K562 (cell line): Measurements from ENCODE around the gene CDK9. TPM values are rescaled to one million over a fixed set of nuclear protein-coding genes. Genes with fewer than 3 reads are reported as not detected.

Experiments
- CCNT2 ChIP-seq: IDR thresholded peaks from 2 replicates; pipeline ENCODE4 v1.6.1; 2011; ENCODE audit warnings: borderline replicate concordance, low read depth, mild to moderate bottlenecking, moderate library complexity, mixed read lengths, low read length; ENCODE audit not compliant: insufficient read length; ENCODE audit errors: extremely low read depth
- CHD2 ChIP-seq: IDR thresholded peaks from 2 replicates; pipeline ENCODE4 v1.6.1; 2011; ENCODE audit warnings: low read depth, low read length
- COPS2 ChIP-seq: fragments of 450-650 bp; conservative IDR thresholded peaks from 2 replicates; pipeline ENCODE4 v1.6.1; 2016; ENCODE audit warnings: mild to moderate bottlenecking, moderate library complexity
- CREB3L1 ChIP-seq: fragments of 450-650 bp; IDR thresholded peaks from 2 replicates; pipeline ENCODE4 v1.6.1; 2014; ENCODE audit warnings: low read depth, mild to moderate bottlenecking, moderate library complexity, borderline replicate concordance
- ETV1 ChIP-seq: fragments of 450-650 bp; conservative IDR thresholded peaks from 2 replicates; pipeline ENCODE4 v1.6.1; 2016; ENCODE audit warnings: missing genetic modification characterization, control low read depth, low read depth, missing compliant biosample characterization
- LARP7 ChIP-seq: fragments of 450-650 bp; IDR thresholded peaks from 2 replicates; pipeline ENCODE4 v1.6.1; 2016
- MCM3 ChIP-seq: fragments of 450-650 bp; IDR thresholded peaks from 2 replicates; pipeline ENCODE4 v1.6.1; 2016
- MLLT1 ChIP-seq, 2 experiments: fragments of 450-650 bp; IDR thresholded peaks; 2 replicates each; pipeline ENCODE4 v1.6.1; 2016
- NFIC ChIP-seq: fragments of 450-650 bp; IDR thresholded peaks from 2 replicates; pipeline ENCODE4 v1.6.1; 2017; ENCODE audit warnings: mild to moderate bottlenecking, inconsistent platforms
- PATZ1 ChIP-seq: fragments of 250-450 bp; sonication (Bioruptor Pico); IDR thresholded peaks from 2 replicates; pipeline ENCODE4 v1.5.0; 2020; ENCODE audit warnings: mild to moderate bottlenecking, borderline replicate concordance
- POU5F1 ChIP-seq: fragments of 150-350 bp; IDR thresholded peaks from 2 replicates; pipeline ENCODE4 v1.6.1; 2014; ENCODE audit warnings: borderline replicate concordance, low read length, low read depth, mild to moderate bottlenecking; ENCODE audit not compliant: partially characterized antibody
- RBM22 ChIP-seq: fragments of 200-400 bp; formaldehyde crosslinking; IDR thresholded peaks from 2 replicates; pipeline ENCODE4 v1.6.1; 2018; ENCODE audit warnings: low read length, low read depth; ENCODE audit not compliant: poor library complexity, severe bottlenecking
- SIN3B ChIP-seq: fragments of 450-650 bp; IDR thresholded peaks from 2 replicates; pipeline ENCODE4 v1.6.1; 2017; ENCODE audit warnings: low read depth, mild to moderate bottlenecking, moderate library complexity
- TAF7 ChIP-seq: fragments of 450-650 bp; IDR thresholded peaks from 2 replicates; pipeline ENCODE4 v1.6.1; 2016; ENCODE audit warnings: missing genetic modification characterization, missing compliant biosample characterization
- USF1 ChIP-seq: sonication (generic); formaldehyde crosslinking; IDR thresholded peaks from 2 replicates; pipeline ENCODE4 v1.9.0; 2022; ENCODE audit warnings: mild to moderate bottlenecking, missing genetic modification reagents
- ZNF41 ChIP-seq: fragments of 250-450 bp; sonication (Bioruptor Pico); conservative IDR thresholded peaks from 2 replicates; pipeline ENCODE4 v1.4.0; 2020; ENCODE audit warnings: mild to moderate bottlenecking
- ZNF511 ChIP-seq: sonication (generic); formaldehyde crosslinking; IDR thresholded peaks from 2 replicates; pipeline ENCODE4 v1.8.0; 2022; ENCODE audit warnings: mild to moderate bottlenecking, missing genetic modification reagents
- ZNF655 ChIP-seq: fragments of 250-450 bp; sonication (Bioruptor Pico); IDR thresholded peaks from 2 replicates; pipeline ENCODE4 v1.5.0; 2021
- ZNF699 ChIP-seq: fragments of 250-450 bp; sonication (Bioruptor Pico); IDR thresholded peaks from 2 replicates; pipeline ENCODE4 v1.8.0; 2021; ENCODE audit warnings: mild to moderate bottlenecking, moderate library complexity; ENCODE audit not compliant: insufficient replicate concordance
- polyA plus RNA-seq, 8 experiments: library from polyadenylated mRNA; depleted of rRNA in 4 of 8; stranded (reverse) in 5 of 8; unstranded in 3 of 8; fragments of >200 nt; fragmentation: Nextera tagmentation in 2 of 8; fragmentation: Illumina TruSeq in 1 of 8; extraction: Ambion mirVana in 2 of 8; extraction: Trizol in 1 of 8; gene quantifications; 2 replicates each; pipeline versions ENCODE4 v1.2.1 to v1.2.3, GENCODE V29; 2011 to 2014; ENCODE audit warnings: inconsistent platforms in 1 of 8, missing spikeins in 1 of 8
- total RNA-seq, 7 experiments: library from RNA; depleted of rRNA in 6 of 7; stranded (reverse); fragments of >200 nt in 6 of 7; fragmentation: Illumina TruSeq in 2 of 7; extraction: Trizol in 2 of 7; gene quantifications; 2 replicates each; pipeline versions ENCODE4 v1.2.1 to v1.2.3, GENCODE V29; 2011 to 2021; ENCODE audit warnings: low replicate concordance in 1 of 7

The CDK9 gene
- total and polyA plus RNA-seq, 9 of the 15 experiments (the other 6 are each of a cell fraction or from before 2014, with no cell fraction given), result 4.2 to 78.6 (median 33.0) TPM

GRCh38 chr9:127802576-127803443 is 17.0 kb downstream of the CDK9 start, which contains the start of gene FPGS (continued):
- TF ChIP-seq MLLT1 (IDR thresholded peaks at IDR 0.05) (peak in 1 of 2 experiments; percentile 31; a peak in 1 of 4 replicates), ETV1 (0 out of 2 replicates have a peak, but pooled peaks have one; percentile 35), NFIC (peak; percentile 58), ZNF699 (CRISPR knock-in tag) (no peak), ZNF41 (CRISPR knock-in tag) (no peak), ZNF655 (CRISPR knock-in tag) (no peak), SIN3B (peak; percentile 74; the same call in 1 of the 2 replicates), POU5F1 (no peak), LARP7 (peak; percentile 66; the same call in 1 of the 2 replicates), CCNT2 (peak; percentile 73), MCM3 (no peak), COPS2 (no peak), TAF7 (tag) (no peak), PATZ1 (CRISPR knock-in tag) (no peak), CHD2 (no peak), ZNF511 (CRISPR knock-in tag) (peak; percentile 66; the same call in 1 of the 2 replicates), USF1 (CRISPR knock-in tag) (peak; percentile 61; the same call in 1 of the 2 replicates), RBM22 (peak; percentile 55), CREB3L1 (peak; percentile 52; the same call in 1 of the 2 replicates)
